A673 (cell line): ENCODE data around the gene IDS. TPM values are rescaled to one million over a fixed set of nuclear protein-coding genes. Genes with fewer than 3 reads are reported as not detected.

Experiments
- BruUV-seq: library from RNA; stranded (reverse); fragments of 400-500 nt; replicated peaks from 2 replicates; lab custom pipeline; 2021; lab: Mats Ljungman, UMichigan
- CTCF ChIA-PET: fragments of 300-600 bp; sonication (Branson Sonifier 250); formaldehyde crosslinking; loops from one replicate; lab custom pipeline; 2022; ENCODE audit warnings: antibody characterized with exemption; lab: Charles Lee
- POLR2A ChIA-PET: fragments of 300-600 bp; sonication (Branson Sonifier 250); formaldehyde crosslinking; loops from one replicate; lab custom pipeline; 2022; ENCODE audit warnings: antibody characterized with exemption; ENCODE audit not compliant: low non-redundant PET; lab: Charles Lee
- DNase-seq: peaks from one replicate; pipeline ENCODE4 v3.0.0-alpha.2; 2015; ENCODE audit warnings: low spot score
- H3K27ac ChIP-seq: fragments of 200-600 bp; sonication (generic); 2 replicates; pipeline ENCODE4 v1.5.1; 2016; ENCODE audit warnings: mixed run types, low read depth, mild to moderate bottlenecking, mixed read lengths, antibody characterized with exemption, low read length; ENCODE audit not compliant: poor library complexity, severe bottlenecking
- H3K27me3 ChIP-seq: fragments of 200-600 bp; sonication (generic); replicated peaks from 2 replicates; pipeline ENCODE4 v1.6.1; 2017; ENCODE audit warnings: mixed run types, low read depth, mild to moderate bottlenecking, mixed read lengths, antibody characterized with exemption, low read length; ENCODE audit not compliant: insufficient read depth, poor library complexity
- H3K36me3 ChIP-seq: fragments of 200-600 bp; sonication (generic); 2 replicates; pipeline ENCODE4 v1.6.1; 2016; ENCODE audit warnings: mixed run types, mild to moderate bottlenecking, mixed read lengths, antibody characterized with exemption, low read length; ENCODE audit not compliant: insufficient read depth, poor library complexity, severe bottlenecking
- H3K4me1 ChIP-seq: fragments of 200-600 bp; sonication (generic); 2 replicates; pipeline ENCODE4 v1.6.1; 2017; ENCODE audit warnings: mixed run types, mild to moderate bottlenecking, mixed read lengths, antibody characterized with exemption, low read length; ENCODE audit not compliant: insufficient read depth, poor library complexity, severe bottlenecking
- H3K4me3 ChIP-seq: fragments of 200-600 bp; sonication (generic); 2 replicates; pipeline ENCODE4 v1.5.1; 2016; ENCODE audit warnings: low read depth, mixed run types, mild to moderate bottlenecking, mixed read lengths, low read length; ENCODE audit not compliant: poor library complexity, severe bottlenecking
- H3K9me3 ChIP-seq: fragments of 200-600 bp; sonication (generic); 2 replicates; pipeline ENCODE4 v1.6.1; 2016; ENCODE audit warnings: mixed run types, low read depth, mild to moderate bottlenecking, mixed read lengths, antibody characterized with exemption, low read length; ENCODE audit not compliant: poor library complexity, severe bottlenecking
- EZH2 ChIP-seq: fragments of 200-600 bp; sonication (generic); IDR thresholded peaks from 2 replicates; pipeline ENCODE4 v1.6.1; 2017; ENCODE audit warnings: borderline replicate concordance, low read depth, mild to moderate bottlenecking, mixed read lengths, antibody characterized with exemption, low read length; ENCODE audit not compliant: poor library complexity, severe bottlenecking
- intact Hi-C: fragments of 100-400 bp; cut with micrococcal nuclease; formaldehyde crosslinking; loops from one replicate; pipeline ENCODE4 v1.10.0; 2022; ENCODE audit not compliant: unreplicated experiment
- total RNA-seq: library from RNA; stranded (reverse); gene quantifications from 2 replicates; pipeline ENCODE4 v1.2.3, GENCODE V29; 2021
- TF ChIP-seq, protein P1 (sequence below): fragments of 300-800, 200-600 bp; sonication (generic); conservative IDR thresholded peaks from 2 replicates; pipeline ENCODE4 v1.5.1; 2017; ENCODE audit warnings: low read depth, mild to moderate bottlenecking, antibody characterized with exemption, low read length, moderate library complexity, mixed read lengths

IDS gene
- total RNA-seq, 1 experiment from 2014 or later, result 50.7 TPM

DNA sequence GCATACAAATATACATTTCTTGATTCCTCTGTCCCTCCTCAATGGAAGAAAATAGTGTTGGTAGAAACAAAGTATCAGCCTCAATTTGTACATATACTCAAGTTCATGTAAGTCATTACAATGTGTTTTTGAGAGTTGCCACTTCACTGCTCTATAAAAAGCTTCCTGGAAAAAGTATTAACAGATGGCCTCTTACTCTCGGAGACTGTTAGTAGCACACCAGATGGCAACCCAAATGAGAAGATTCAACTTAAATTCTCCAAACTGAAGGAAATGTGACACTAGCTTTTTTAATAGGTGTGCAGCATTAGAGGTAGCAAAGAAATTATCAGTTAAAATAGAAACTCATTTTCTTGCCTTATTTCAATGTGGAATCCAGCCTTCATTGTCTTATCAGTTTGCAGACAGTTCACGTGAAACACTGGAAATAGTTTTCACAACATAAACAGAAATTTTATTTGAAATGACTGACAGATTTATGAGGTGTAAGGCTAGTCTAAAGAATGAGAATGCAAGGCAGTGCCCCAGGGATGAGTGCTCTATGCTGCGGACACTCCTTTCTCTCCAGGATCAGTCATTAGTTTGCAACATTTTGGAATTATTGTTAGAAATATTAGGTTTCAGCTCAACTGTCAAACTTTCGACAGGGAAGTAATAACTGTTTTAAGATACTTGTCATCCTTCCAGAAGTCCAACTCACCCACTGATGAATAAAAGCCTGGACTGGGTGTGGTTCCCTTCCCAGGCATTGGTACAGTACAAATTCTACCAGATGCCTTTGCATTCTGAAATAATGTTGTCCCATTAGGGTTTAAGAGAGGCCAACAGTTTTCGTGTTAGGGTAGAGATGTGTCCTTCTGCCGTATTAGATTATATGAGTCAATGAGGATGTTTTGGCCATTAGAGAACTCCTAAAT lies 50.9 kb downstream of the IDS start:
- DNase-seq, result no peak
- TF ChIP-seq, protein P1, sequence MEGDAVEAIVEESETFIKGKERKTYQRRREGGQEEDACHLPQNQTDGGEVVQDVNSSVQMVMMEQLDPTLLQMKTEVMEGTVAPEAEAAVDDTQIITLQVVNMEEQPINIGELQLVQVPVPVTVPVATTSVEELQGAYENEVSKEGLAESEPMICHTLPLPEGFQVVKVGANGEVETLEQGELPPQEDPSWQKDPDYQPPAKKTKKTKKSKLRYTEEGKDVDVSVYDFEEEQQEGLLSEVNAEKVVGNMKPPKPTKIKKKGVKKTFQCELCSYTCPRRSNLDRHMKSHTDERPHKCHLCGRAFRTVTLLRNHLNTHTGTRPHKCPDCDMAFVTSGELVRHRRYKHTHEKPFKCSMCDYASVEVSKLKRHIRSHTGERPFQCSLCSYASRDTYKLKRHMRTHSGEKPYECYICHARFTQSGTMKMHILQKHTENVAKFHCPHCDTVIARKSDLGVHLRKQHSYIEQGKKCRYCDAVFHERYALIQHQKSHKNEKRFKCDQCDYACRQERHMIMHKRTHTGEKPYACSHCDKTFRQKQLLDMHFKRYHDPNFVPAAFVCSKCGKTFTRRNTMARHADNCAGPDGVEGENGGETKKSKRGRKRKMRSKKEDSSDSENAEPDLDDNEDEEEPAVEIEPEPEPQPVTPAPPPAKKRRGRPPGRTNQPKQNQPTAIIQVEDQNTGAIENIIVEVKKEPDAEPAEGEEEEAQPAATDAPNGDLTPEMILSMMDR, result no peak
- no peak for TF ChIP-seq EZH2
- intact Hi-C loops, result no loop called here
- BruUV-seq, result no TSS peak
- no peaks in the 10 kb centered on the region for H3K9me3 ChIP-seq
- no peaks in the 10 kb centered on the region for H3K4me1 ChIP-seq
- H3K27ac ChIP-seq, result no peak overlapping the region
- H3K4me3 ChIP-seq, result no peak overlapping the region
- ChIA-PET CTCF (no interaction called here), POLR2A (no interaction called here)
- H3K36me3 ChIP-seq, result no peaks in the 10 kb centered on the region
- H3K27me3 ChIP-seq, result no peaks in the 10 kb centered on the region

DNA sequence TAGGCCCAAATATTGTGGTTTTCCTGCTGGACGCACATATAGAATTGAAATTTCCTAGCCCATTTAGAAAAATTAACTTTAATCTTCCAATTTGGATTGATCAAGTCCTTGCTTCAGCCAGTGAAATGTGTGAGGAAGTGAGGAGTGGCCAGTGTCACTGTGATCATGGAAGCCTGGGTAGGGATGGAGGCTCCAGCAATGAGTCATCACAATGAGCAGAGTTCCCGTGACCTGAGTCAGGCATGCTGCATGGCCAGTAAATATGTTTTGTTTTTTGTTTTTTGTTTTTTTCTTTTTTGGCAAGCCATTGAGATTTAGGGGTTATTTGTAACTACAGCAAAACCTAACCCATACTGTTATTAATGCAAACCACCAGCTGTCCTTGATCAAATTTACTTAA lies 52.1 kb downstream of the IDS start:
- Histone ChIP-seq H3K4me1 (no peaks in the 10 kb centered on the region), H3K27ac (no peak overlapping the region), H3K4me3 (no peak overlapping the region), H3K36me3 (no peaks in the 10 kb centered on the region), H3K27me3 (no peaks in the 10 kb centered on the region), H3K9me3 (no peaks in the 10 kb centered on the region)
- POLR2A ChIA-PET, result no interaction called here
- intact Hi-C loops, result no loop called here
- no peak for TF ChIP-seq EZH2
- CTCF ChIA-PET, result no interaction called here
- no TSS peak for BruUV-seq
- no peak for DNase-seq

DNA sequence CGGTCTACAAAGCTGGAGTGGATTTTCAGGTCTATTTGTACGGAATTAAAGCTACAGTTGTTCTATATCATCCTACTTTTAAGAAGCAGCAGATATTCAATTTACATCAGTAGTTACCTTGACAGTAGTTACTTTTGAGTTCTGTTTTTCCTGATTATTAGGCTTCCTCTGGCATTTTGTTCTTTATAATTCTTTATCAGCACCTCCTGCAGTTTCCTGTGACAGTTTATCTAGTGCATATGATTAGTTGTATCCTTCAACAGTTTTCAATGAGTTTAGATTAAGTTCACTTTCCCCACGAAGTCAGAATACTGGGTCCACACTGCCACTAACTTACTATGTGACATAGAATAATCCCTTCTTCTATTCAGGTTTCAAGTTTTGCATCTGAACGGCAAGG lies 71.7 kb downstream of the IDS start:
- H3K9me3 ChIP-seq, result no peaks in the 10 kb centered on the region
- ChIA-PET POLR2A (no interaction called here), CTCF (no interaction called here)
- no peaks in the 10 kb centered on the region for H3K36me3 ChIP-seq
- no peak for DNase-seq
- H3K27ac ChIP-seq, result no peak overlapping the region
- H3K4me3 ChIP-seq, result no peak overlapping the region
- no peak for TF ChIP-seq EZH2
- TF ChIP-seq, protein P1, result no peak
- H3K27me3 ChIP-seq, result no peaks in the 10 kb centered on the region
- BruUV-seq, result no TSS peak
- intact Hi-C loops, result no loop called here
- H3K4me1 ChIP-seq, result no peaks in the 10 kb centered on the region
